Mesodermal cell (in vitro differentiated cells): ENCODE results near the gene VPS8.

Experiments
- H3K27ac ChIP-seq: 2 replicates; pipeline ENCODE4 v1.7.0; 2013; ENCODE audit warnings: mild to moderate bottlenecking, low read depth, low read length, moderate library complexity; ENCODE audit not compliant: severe bottlenecking
- H3K36me3 ChIP-seq: 2 replicates; pipeline ENCODE4 v1.7.1; 2013; ENCODE audit warnings: mild to moderate bottlenecking, low read length, moderate library complexity; ENCODE audit not compliant: control insufficient read depth, insufficient read depth
- H3K4me1 ChIP-seq: one replicate; pipeline ENCODE4 v1.7.1; 2013; ENCODE audit warnings: mild to moderate bottlenecking, low read length; ENCODE audit not compliant: insufficient read depth, control insufficient read depth, poor library complexity, severe bottlenecking
- H3K4me3 ChIP-seq: 2 replicates; pipeline ENCODE4 v1.7.0; 2013; ENCODE audit warnings: low read length, control low read depth, mild to moderate bottlenecking; ENCODE audit not compliant: insufficient read depth, poor library complexity, severe bottlenecking; ENCODE audit errors: extremely low read depth
- H3K9me3 ChIP-seq: 2 replicates; pipeline ENCODE4 v1.7.1; 2013; ENCODE audit warnings: mild to moderate bottlenecking, low read length, moderate library complexity; ENCODE audit not compliant: control insufficient read depth
- WGBS, 2 experiments: methylation state at CpG; one replicate each; pipeline ENCODE4 v1.1.5; 2013; ENCODE audit warnings: missing lambda C conversion rate in 2 of 2; ENCODE audit not compliant: insufficient coverage in 2 of 2; 5-methylcytosine and 5-hydroxymethylcytosine counted together

Gene VPS8

DNA sequence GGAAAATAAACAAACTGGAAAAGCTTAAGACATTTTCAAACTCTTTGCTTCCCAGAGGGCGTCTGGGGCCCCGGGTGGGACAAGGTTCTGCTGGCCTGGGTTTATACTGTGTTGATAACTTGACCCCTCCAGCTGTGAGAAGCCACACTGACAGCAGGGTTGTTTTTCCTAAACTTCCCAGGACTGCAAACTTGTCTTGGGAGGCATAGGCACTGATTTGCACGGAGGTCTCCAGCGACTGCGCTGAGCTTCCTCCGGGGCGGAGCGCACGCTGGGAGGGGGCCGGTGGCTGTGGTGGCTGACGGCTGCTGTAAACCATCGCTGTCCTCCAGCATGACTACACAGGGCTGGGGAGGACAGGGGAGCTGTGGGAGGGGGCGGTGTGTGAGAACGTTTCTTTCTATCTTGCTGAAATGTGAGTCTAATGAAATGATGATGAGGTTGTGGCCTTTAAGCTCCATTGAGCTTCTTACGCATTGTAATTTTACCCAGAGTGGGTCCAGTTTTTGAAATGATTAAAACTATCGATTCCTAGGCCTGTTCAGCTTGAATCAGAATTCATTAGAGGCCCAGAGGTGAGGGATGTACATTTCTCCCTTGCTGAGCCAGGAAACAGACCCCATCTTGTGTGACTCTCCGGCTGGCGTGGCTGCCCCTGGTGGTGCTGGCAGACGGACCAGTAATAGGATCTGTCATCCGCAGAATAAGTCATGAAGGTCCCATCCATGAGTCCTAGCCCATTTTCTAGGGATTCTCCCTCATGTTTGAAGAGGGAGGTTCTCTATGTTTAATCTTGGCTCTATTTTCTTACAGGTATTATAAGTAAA is 40.5 kb upstream of the VPS8 start:
- Histone ChIP-seq H3K9me3 (no peaks in the 10 kb centered on the region), H3K27ac (peak overlapping the region; percentile 62), H3K36me3 (no peaks in the 10 kb centered on the region), H3K4me1 (peaks cover 25% of the 10 kb centered on the region), H3K4me3 (no peak overlapping the region)
- 65 to 71% methylated on average over 15 to 18 of the region's 20 CpGs for WGBS, 2 experiments

DNA sequence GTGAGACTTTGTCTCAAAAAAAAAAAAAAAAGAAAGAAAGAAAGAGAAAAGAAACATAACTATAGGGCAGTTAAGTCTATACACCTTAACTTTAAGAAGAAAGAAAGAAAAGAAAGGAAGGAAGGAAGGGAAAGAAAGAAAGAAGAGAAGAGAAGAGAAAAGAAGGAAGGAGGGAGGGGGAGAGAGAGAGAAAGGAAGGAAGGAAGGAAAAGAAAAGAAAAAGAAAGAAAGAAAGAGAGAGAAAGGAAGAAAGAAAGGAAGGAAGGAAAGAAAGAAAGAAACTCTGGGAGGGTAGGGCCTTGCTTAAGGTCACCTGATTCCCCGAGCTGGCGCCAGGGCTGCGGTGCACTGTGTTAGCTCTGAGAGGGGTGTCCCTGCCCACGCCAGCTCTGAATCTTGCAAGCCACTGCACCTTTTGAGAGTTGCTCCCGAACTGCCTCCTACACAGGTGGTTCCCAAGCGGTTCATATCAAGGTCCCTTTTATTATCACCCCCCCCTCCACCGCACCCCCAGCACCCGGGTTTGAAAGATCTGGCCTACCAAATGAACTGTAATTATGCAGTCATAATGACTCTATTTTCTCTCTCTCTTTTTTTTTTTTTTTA is 39.2 kb upstream of the VPS8 start:
- Histone ChIP-seq H3K27ac (no peak overlapping the region), H3K4me1 (peaks cover 24% of the 10 kb centered on the region), H3K9me3 (no peaks in the 10 kb centered on the region), H3K36me3 (no peaks in the 10 kb centered on the region), H3K4me3 (no peak overlapping the region)
- WGBS, 2 experiments: 85 to 91% methylated on average over 4 to 7 of the region's 8 CpGs

DNA sequence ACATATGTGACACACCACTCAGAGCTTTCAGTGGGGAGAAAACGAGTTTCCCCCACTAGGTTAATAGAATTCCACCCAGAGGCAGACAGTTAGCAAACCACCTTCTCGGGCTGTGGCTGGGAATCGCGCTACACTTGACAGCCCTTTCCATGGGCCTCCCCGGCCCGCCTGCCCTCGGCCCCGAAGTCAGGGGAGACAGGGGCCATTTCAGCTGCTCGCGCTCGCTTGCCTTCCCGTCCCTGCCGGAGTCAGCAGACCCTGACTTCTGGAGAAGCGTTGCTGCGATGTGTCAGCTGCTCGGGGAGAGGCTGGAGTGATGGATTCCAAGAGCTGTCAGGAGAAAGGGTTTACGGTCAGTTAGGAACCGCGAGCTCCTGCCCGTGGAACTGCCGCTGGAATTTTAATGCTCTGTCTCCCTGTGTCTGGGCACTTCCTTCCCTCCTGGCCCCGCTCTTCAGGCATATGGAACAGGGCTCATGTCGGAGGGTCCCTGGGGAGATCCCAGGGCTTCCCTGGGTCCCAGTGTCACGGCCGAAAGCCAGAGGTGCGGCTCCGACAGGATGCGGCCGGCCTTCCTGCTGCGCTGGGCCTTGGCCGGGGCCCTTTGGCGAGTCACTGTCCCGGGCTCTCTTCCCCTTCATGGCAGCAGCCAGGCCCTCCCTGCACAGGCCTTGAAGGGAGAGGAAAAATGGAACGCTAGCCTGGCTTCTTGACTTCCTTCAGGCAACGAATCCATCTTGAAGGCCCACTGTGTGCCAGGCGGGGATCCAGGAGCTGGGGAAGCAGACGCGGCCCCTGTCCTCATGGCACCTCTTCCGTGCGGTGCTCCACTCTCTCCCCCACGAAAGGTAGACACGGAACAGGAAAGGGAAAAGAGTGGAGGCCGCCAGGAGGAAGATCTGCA is 38.4 kb upstream of the VPS8 start:
- H3K4me3 ChIP-seq: no peak overlapping the region
- H3K27ac ChIP-seq: peak overlapping the region; percentile 69

DNA sequence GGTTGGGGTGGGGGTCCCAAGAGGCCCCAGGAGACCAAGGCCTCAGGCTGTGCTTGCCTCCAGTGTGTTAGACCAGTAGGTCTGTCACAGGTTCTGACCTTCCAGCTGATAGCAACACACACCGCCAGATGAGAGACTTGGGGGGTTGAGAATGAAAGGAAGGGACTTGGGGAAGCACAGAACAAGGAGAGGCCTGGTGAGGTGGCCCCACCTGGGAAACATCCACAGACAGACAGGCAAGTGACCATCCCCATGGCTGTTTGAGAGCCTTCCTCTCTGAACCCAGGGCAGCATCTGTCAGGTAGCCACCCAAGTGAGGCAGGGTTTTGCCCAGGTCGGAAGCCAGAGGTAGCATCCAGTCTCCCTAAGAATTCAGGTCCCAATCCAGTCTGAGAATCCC is 35.0 kb upstream of the VPS8 start:
- Histone ChIP-seq H3K27ac (no peak overlapping the region), H3K9me3 (no peaks in the 10 kb centered on the region), H3K4me3 (no peak overlapping the region), H3K4me1 (peaks cover 10% of the 10 kb centered on the region), H3K36me3 (no peaks in the 10 kb centered on the region)
- 96 to 100% methylated on average over 1 to 2 of the region's 2 CpGs for WGBS, 2 experiments

More for the DNA sequence above, 38.4 kb upstream of the VPS8 start:
- H3K36me3 ChIP-seq: no peaks in the 10 kb centered on the region
- no peaks in the 10 kb centered on the region for H3K9me3 ChIP-seq
- 82 to 85% methylated on average over 35 to 40 of the region's 43 CpGs for WGBS, 2 experiments
- H3K4me1 ChIP-seq: peaks cover 24% of the 10 kb centered on the region

DNA sequence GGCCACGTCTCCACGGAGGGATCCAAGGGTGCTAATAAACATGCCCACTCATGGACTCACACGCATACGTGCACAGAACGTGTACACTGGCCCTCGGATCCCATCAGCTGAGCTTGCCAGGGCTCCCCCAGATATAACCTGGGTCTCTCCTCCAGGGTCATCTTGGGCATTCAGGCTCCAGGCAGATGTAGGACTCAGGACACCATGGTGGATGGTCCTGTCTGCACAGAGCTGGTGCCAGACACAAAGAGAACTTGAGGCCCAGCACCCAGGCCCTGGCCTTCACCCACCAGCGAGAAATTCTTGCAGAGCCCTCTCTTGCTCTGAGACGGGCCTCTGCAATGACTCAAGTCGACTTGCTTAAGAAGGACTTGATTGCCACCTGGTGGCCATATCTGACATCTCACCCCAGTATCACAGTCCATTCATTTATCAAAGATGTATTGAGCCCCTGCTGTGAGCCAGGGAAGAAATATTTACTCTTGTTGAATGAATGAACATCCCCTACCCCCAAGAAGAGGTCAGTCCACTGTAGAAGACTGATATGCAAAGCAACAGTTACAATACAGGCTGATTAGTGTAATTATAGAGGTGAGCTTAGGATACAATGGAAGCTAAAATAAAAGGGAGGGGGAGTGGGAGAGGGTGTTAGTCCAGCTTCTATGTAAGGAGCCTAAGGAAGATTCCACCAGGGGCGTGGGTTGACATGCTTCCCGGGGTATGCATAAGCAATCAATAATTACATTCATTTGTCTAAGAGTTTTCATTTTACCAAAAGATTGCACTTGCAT is 34.2 kb upstream of the VPS8 start:
- H3K4me1 ChIP-seq: peaks cover 10% of the 10 kb centered on the region
- H3K4me3 ChIP-seq: no peak overlapping the region
- H3K27ac ChIP-seq: no peak overlapping the region
- 54 to 65% methylated on average over 8 to 9 of the region's 11 CpGs for WGBS, 2 experiments
- H3K9me3 ChIP-seq: no peaks in the 10 kb centered on the region
- no peaks in the 10 kb centered on the region for H3K36me3 ChIP-seq

DNA sequence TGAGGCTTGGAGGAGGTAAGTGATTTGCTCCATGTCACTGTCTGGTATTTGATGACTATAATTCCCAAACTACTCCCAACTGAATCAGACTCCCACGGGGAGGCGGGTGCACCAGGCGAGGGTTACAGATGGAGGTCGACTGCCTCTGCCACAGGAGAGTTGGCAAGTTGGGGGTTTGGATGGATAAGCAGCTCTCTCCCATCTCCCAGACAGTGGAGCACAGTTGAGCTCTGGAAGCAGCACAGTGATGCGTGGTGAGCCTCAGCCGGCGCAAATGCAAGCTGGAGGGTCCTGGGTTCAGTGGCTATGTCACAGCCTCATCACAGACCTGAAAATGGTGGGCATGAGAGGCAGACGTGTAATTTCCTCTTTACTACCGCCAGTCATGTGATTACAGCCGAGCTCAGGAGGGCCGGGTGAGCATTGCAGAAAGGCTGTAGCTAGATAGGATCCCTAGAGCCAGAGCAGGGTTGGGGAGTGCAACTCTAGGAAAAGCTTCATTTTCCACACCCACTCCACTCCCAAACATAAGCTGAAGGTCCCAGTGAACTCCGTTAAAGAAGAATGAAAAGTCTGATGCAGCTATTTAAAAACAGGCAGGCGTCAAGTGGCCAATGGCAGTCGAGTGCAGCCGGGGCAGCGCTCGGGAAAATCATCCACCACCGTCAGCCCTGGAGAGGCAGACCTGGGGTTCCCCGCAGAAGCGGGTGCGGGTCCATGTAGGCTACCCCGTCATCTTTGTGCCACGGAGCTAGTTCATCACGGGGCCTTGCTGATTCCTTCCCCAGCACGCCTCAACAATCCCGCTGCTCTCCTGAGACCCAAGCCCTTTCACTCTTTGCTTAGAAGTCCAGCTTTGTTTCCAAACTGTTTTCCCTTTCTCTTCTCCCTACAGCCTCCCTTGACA is 33.3 kb upstream of the VPS8 start:
- H3K4me1 ChIP-seq: peaks cover 10% of the 10 kb centered on the region
- H3K9me3 ChIP-seq: no peaks in the 10 kb centered on the region
- no peak overlapping the region for H3K4me3 ChIP-seq
- 83 to 89% methylated on average over 21 to 22 of the region's 26 CpGs for WGBS, 2 experiments
- no peaks in the 10 kb centered on the region for H3K36me3 ChIP-seq
- no peak overlapping the region for H3K27ac ChIP-seq

DNA sequence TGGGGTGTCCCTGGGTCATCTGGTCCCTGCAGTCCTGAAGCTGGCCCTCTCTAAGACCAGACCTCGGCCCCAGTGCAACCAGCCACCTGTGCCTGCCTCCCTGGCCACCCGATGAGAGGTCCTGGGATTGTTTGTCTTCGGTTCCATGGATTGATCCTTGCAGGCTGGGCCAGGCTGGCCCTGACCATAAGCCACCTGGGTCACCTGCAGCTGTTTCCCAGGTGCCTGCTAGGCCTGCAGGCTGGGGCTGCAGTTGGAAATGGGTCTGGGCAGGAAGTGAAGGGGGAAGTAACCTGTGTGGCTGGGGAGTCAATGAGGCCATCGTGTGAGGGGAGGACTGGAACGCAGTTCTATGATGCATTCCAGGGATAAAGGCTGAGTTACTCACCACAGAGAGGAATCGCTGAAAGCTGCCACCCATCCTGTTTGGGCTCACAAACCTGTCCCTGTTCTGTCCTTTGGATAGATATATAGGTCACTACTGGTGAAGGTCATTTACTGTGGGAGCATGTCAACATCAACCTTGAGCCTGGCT is 30.9 kb upstream of the VPS8 start:
- 85 to 94% methylated on average over 5 to 6 of the region's 6 CpGs for WGBS, 2 experiments
- Histone ChIP-seq H3K9me3 (no peaks in the 10 kb centered on the region), H3K4me1 (peaks cover 18% of the 10 kb centered on the region)

DNA sequence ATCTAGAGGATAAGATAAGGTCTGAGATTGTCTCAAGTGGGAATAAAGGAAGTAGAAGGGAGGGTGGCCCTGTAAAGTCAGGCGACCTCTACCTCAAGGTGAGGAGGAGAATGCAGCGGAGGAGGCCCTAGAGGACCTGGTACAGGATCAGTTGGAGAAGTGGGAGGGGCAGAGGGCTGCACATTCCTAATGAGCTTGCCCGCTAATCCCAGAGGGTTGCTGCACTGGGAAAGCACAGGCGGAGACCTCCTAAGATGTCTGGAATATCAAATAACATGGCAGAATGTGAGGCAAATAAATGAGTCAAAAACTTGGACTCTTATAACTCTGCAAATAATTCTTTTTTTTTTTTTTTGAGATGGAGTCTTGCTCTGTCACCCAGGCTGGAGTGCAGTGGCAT is 30.2 kb upstream of the VPS8 start:
- Histone ChIP-seq H3K4me1 (peaks cover 25% of the 10 kb centered on the region), H3K36me3 (no peaks in the 10 kb centered on the region), H3K4me3 (no peak overlapping the region), H3K9me3 (no peaks in the 10 kb centered on the region), H3K27ac (no peak overlapping the region)
- 92 to 95% methylated on average over 4 of the region's 4 CpGs for WGBS, 2 experiments

More for the DNA sequence above, 30.9 kb upstream of the VPS8 start:
- H3K27ac ChIP-seq: no peak overlapping the region
- no peaks in the 10 kb centered on the region for H3K36me3 ChIP-seq
- H3K4me3 ChIP-seq: no peak overlapping the region

DNA sequence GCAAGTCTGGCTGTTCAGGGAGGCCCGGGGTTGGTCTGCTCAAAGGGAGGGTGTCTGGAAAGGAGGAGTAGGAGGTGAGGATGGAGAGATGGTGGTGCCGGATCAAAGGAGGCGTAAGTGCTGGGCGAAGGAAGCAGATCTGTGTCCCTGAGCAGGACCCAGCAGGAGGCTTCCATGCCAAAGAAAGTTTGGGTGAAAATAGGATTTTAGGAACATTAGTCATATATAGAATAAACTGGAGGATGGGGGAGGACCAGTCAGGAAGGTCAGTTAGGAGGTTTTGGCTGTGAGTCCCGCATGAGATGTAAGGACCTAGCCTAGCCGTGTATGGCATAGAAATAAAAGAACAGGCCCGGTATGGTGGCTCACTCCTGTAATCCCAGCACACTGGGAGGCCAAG is 28.6 kb upstream of the VPS8 start:
- no peaks in the 10 kb centered on the region for H3K9me3 ChIP-seq
- no peak overlapping the region for H3K27ac ChIP-seq
- no peaks in the 10 kb centered on the region for H3K36me3 ChIP-seq
- 93 to 94% methylated on average over 6 to 7 of the region's 7 CpGs for WGBS, 2 experiments
- H3K4me1 ChIP-seq: peaks cover 27% of the 10 kb centered on the region
- H3K4me3 ChIP-seq: no peak overlapping the region
